HepG2 (cell line): ENCODE measurements around the gene COG5.

ENCODE experiments used
- CEBPB ChIP-seq: IDR thresholded peaks from 2 replicates; pipeline ENCODE4 v1.6.1; 2011; ENCODE audit warnings: low read depth, low read length, improper control_type of control experiment, borderline replicate concordance
- CREB1 ChIP-seq, 2 experiments: fragments of 450-650 bp in 1 of 2; IDR thresholded peaks; 2 replicates each; pipeline ENCODE4 v1.6.1; 2016 to 2017; ENCODE audit warnings: control low read depth in 1 of 2, mild to moderate bottlenecking in 1 of 2, missing compliant biosample characterization in 1 of 2, missing genetic modification characterization in 1 of 2
- ETV6 ChIP-seq: sonication (generic); formaldehyde crosslinking; conservative IDR thresholded peaks from 2 replicates; pipeline ENCODE4 v1.4.0; 2020; ENCODE audit warnings: missing genetic modification reagents
- MAX ChIP-seq: IDR thresholded peaks from 2 replicates; pipeline ENCODE4 v1.6.1; 2012; ENCODE audit warnings: inconsistent platforms
- NFKBIZ ChIP-seq: IDR thresholded peaks from 2 replicates; pipeline ENCODE4 v1.6.1; 2018; ENCODE audit warnings: missing genetic modification reagents, missing compliant biosample characterization
- PHB2 ChIP-seq: fragments of 450-650 bp; IDR thresholded peaks from 2 replicates; pipeline ENCODE4 v1.6.1; 2018; ENCODE audit not compliant: partially characterized antibody
- POLR2AphosphoS2 ChIP-seq: IDR thresholded peaks from 2 replicates; pipeline ENCODE4 v1.6.1; 2011; ENCODE audit warnings: low read depth, low read length, improper control_type of control experiment
- SP1 ChIP-seq, 2 experiments: fragments of 450-650 bp in 1 of 2; sonication (generic) in 1 of 2; formaldehyde crosslinking in 1 of 2; IDR thresholded peaks; 2 replicates each; pipeline versions ENCODE4 v1.4.0 to v1.6.1; 2016 to 2020; ENCODE audit warnings: missing genetic modification reagents in 1 of 2
- ZNF225 ChIP-seq: sonication (generic); formaldehyde crosslinking; IDR thresholded peaks from 2 replicates; pipeline ENCODE4 v1.4.0; 2020; ENCODE audit warnings: mild to moderate bottlenecking, missing genetic modification reagents

DNA sequence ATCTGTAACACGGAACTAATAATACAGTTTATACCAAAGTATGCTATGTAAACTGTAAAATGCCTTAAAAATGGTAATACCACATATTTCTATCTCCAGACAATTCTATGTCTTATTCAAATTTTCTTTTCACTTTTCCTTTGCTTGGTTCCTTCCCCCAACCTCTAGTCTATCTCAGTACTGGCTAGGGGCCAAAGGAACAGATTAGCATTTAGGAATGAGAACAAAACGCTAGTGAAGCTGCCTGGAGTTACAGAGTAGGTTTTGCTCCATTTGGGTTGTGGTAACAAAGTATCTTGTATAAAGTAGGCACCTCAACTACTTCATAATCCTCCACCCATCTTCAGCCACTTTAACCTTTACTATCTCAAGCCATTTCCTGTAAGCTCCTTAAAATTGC, 300.9 kb downstream of the COG5 start:
- TF ChIP-seq PHB2 (no peak), POLR2AphosphoS2 (no peak), CEBPB (no peak), MAX (no peak), CREB1 (IDR thresholded peaks at IDR 0.05) (no peak), CREB1 (CRISPR knock-in tag; IDR thresholded peaks at IDR 0.05) (no peak), SP1 (IDR thresholded peaks at IDR 0.05) (no peak), SP1 (CRISPR knock-in tag; IDR thresholded peaks at IDR 0.05) (no peak), ZNF225 (CRISPR knock-in tag) (no peak), ETV6 (no peak), NFKBIZ (CRISPR knock-in tag) (no peak)
